ENCODE results near the gene TTLL1.
"Not testable (repeated sequence)": the region's sequence is repeated elsewhere in the genome, so short reads cannot be mapped to it uniquely, and the experiment has no call there.

The TTLL1 gene

GRCh38 chr22:43014316-43014868 is 74.8 kb downstream of the TTLL1 start:
- in situ Hi-C loops (cut with MboI; ENCODE audit: low sequenced_read_pairs): no loop called here

GRCh38 chr22:43013355-43014315 is 75.6 kb downstream of the TTLL1 start:
- in situ Hi-C loops (cut with MboI; ENCODE audit: low sequenced_read_pairs): no loop called here

GRCh38 chr22:43012390-43012789 is 76.8 kb downstream of the TTLL1 start:
- in situ Hi-C loops (cut with MboI; ENCODE audit: low sequenced_read_pairs): no loop called here

DNA sequence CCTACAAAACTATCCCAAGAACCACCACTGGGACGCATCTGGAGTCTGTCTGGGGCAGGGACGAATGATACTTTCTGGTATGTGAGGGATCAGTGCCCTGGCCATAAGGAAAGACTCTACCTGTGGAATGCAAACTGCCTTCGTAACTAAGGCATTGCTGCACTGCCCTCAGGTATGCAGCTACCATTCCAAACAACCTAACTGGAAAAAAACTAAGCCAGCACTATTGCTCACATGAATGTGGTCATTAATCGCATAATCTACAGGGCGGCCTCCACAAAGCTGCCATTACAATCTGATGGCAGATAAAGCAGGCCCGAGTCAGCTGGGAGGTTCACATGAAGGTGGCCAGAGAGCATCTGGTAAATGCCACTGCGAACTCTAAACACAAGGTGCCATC is 78.1 kb downstream of the TTLL1 start:
- in situ Hi-C loops (cut with MboI; ENCODE audit: low sequenced_read_pairs): no loop called here

- in situ Hi-C loops (cut with MboI; ENCODE audit: low sequenced_read_pairs): no loop called here
These were observed 79.7 kb downstream of the TTLL1 start for GRCh38 chr22:43009444-43009843.

GRCh38 chr22:43008921-43009320 is 80.3 kb downstream of the TTLL1 start:
- in situ Hi-C loops (cut with MboI; ENCODE audit: low sequenced_read_pairs): no loop called here

GRCh38 chr22:43008509-43008908 is 80.7 kb downstream of the TTLL1 start:
- in situ Hi-C loops (cut with MboI; ENCODE audit: low sequenced_read_pairs): no loop called here

- in situ Hi-C loops (cut with MboI; ENCODE audit: low sequenced_read_pairs): no loop called here
These were observed 81.6 kb downstream of the TTLL1 start for GRCh38 chr22:43007519-43008102.

DNA sequence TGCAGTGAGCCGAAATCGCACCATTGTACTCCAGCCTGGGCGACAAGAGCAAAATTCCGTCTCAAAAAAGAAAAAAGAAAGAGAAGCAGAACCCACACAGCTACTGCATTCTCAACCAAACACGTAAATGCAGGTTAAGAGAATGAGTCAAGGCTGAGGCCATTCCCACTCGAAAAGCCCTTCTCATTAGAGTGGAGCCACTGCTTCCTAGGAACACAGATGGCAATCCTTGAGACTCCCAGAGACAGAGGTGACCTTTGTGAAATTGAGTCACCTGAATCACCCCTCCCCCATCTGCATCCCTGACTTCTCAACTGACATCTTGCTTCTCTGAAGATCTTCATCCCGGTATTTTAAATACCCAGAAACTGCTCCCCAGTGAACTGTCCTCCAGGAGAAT is 82.4 kb downstream of the TTLL1 start:
- in situ Hi-C loops (cut with MboI; ENCODE audit: low sequenced_read_pairs): no loop called here

DNA sequence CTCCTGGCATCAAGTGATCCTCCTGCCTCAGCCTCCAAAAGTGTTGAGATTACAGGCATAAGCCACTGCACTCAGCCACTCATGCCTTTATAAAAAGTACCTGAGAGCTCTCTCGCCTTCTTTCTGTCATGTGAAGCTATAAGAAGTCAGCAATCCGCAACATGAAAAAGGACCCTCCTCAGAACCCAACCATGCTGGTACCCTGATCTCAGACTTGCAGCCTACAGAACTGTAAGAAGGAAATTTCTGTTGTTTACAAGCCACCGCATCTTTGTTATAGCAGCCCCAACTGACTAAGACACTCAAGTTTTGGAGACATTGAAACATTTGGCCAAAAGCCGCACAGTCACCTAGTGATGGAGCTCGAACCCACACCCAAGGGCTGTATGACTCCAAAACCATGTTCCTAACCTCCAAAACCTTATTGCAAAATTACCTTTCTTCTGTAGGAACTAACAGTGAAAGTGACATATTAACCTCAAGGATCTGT is 83.1 kb downstream of the TTLL1 start:
- in situ Hi-C loops (cut with MboI; ENCODE audit: low sequenced_read_pairs): no loop called here

DNA sequence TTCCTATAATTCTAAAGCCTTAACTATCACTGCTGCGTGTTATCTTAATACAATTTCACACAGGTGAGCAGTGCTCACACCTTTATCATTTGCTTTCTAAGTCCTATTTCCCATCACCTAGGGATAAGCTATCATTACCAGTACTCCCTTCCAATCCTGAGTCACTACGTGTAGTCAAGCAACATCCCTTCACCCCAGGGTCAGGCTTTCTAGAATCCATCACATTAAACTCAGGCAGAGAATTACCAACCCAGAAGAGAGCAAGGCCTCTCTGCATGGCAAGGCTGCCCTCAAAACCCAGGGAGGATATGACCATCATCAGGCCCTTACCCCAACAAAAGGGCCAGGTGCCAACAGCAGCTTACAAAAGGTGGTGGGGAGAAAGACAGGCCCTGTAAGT is 84.1 kb downstream of the TTLL1 start:
- in situ Hi-C loops (cut with MboI; ENCODE audit: low sequenced_read_pairs): no loop called here

- in situ Hi-C loops (cut with MboI; ENCODE audit: low sequenced_read_pairs): no loop called here
These were observed 84.7 kb downstream of the TTLL1 start for GRCh38 chr22:43004362-43005035.

GRCh38 chr22:43002202-43002586 is 87.0 kb downstream of the TTLL1 start:
- in situ Hi-C loops (cut with MboI; ENCODE audit: low sequenced_read_pairs): no loop called here

GRCh38 chr22:43001271-43002201 is 87.7 kb downstream of the TTLL1 start:
- in situ Hi-C loops (cut with MboI; ENCODE audit: low sequenced_read_pairs): no loop called here

GRCh38 chr22:43000441-43001175 is 88.6 kb downstream of the TTLL1 start:
- in situ Hi-C loops (cut with MboI; ENCODE audit: low sequenced_read_pairs): no loop called here

GRCh38 chr22:42997582-42998090 is 91.6 kb downstream of the TTLL1 start:
- in situ Hi-C loops (cut with MboI; ENCODE audit: low sequenced_read_pairs): no loop called here

- in situ Hi-C loops (cut with MboI; ENCODE audit: low sequenced_read_pairs): no loop called here
These were observed 92.4 kb downstream of the TTLL1 start for GRCh38 chr22:42996646-42997365.

GRCh38 chr22:42995654-42996053 is 93.5 kb downstream of the TTLL1 start:
- in situ Hi-C loops (cut with MboI; ENCODE audit: low sequenced_read_pairs): not testable (repeated sequence)
